IMR-90 (cell line): ENCODE results near the gene CYP51A1. TPM values are rescaled to one million over a fixed set of nuclear protein-coding genes. Genes with fewer than 3 reads are reported as not detected.

Experiments
- ATAC-seq: fragments of 200-7000 bp; cut with Tn5 transposase; 2 replicates; pipeline ENCODE4 v1.9.1; 2020; ENCODE audit warnings: low read depth, mild to moderate bottlenecking, moderate library complexity
- BruUV-seq: library from RNA; stranded (reverse); fragments of 400-500 nt; replicated peaks from 2 replicates; lab custom pipeline; 2021; lab: Mats Ljungman, UMichigan
- CTCF ChIA-PET: fragments of 300-600 bp; formaldehyde crosslinking; extraction: SDS; loops from one replicate; lab custom pipeline; 2021; ENCODE audit warnings: antibody characterized with exemption; lab: Yijun Ruan, JAX
- POLR2A ChIA-PET: fragments of 300-600 bp; sonication (Branson Sonifier 250); formaldehyde crosslinking; loops from one replicate; lab custom pipeline; 2022; ENCODE audit warnings: antibody characterized with exemption; ENCODE audit not compliant: unreplicated experiment; lab: Charles Lee
- DNase-seq: peaks from one replicate; pipeline ENCODE4 v3.0.0; 2013
- H2AFZ ChIP-seq: replicated peaks from 2 replicates; pipeline ENCODE3; 2013; ENCODE audit warnings: low read length, mild to moderate bottlenecking; ENCODE audit not compliant: poor library complexity
- H2AK5ac ChIP-seq: 2 replicates; pipeline ENCODE4 v1.6.1; 2013; ENCODE audit warnings: low read depth, low read length, inconsistent platforms
- H2AK9ac ChIP-seq: replicated peaks from 2 replicates; pipeline ENCODE3; 2013; ENCODE audit warnings: mild to moderate bottlenecking, low read depth, low read length, moderate library complexity; ENCODE audit not compliant: poor library complexity
- H2BK120ac ChIP-seq: 2 replicates; pipeline ENCODE4 v1.6.1; 2013; ENCODE audit warnings: low read depth, low read length, inconsistent platforms
- H2BK15ac ChIP-seq: 3 replicates; pipeline ENCODE4 v1.6.1; 2013; ENCODE audit warnings: low read depth, low read length, inconsistent platforms
- H2BK20ac ChIP-seq: 2 replicates; pipeline ENCODE4 v1.6.1; 2013; ENCODE audit warnings: low read depth, mild to moderate bottlenecking, inconsistent platforms, low read length, moderate library complexity
- H2BK5ac ChIP-seq: 2 replicates; pipeline ENCODE4 v1.6.1; 2013; ENCODE audit warnings: mild to moderate bottlenecking, low read depth, low read length, inconsistent platforms; ENCODE audit not compliant: poor library complexity, severe bottlenecking
- H3K14ac ChIP-seq: replicated peaks from 2 replicates; pipeline ENCODE4 v1.6.1; 2013; ENCODE audit warnings: low read depth, low read length, inconsistent platforms
- H3K18ac ChIP-seq: 2 replicates; pipeline ENCODE4 v1.6.1; 2013; ENCODE audit warnings: low read depth, low read length, control low read depth
- H3K23ac ChIP-seq: 2 replicates; pipeline ENCODE4 v1.6.1; 2013; ENCODE audit warnings: low read depth, low read length, inconsistent platforms
- H3K27ac ChIP-seq: 2 replicates; pipeline ENCODE4 v1.5.1; 2013; ENCODE audit warnings: mild to moderate bottlenecking, control low read depth, low read length; ENCODE audit not compliant: insufficient read depth
- H3K27me3 ChIP-seq: 2 replicates; pipeline ENCODE4 v1.6.1; 2013; ENCODE audit warnings: low read length; ENCODE audit not compliant: control insufficient read depth, insufficient read depth
- H3K36me3 ChIP-seq: 2 replicates; pipeline ENCODE4 v1.6.1; 2013; ENCODE audit warnings: low read length, mixed read lengths; ENCODE audit not compliant: control insufficient read depth, insufficient read depth
- H3K4ac ChIP-seq: 2 replicates; pipeline ENCODE4 v1.6.1; 2013; ENCODE audit warnings: low read depth, low read length, inconsistent platforms
- H3K4me1 ChIP-seq: 2 replicates; pipeline ENCODE4 v1.6.1; 2013; ENCODE audit warnings: low read length, mixed read lengths; ENCODE audit not compliant: control insufficient read depth, insufficient read depth
- H3K4me2 ChIP-seq: 2 replicates; pipeline ENCODE4 v1.6.1; 2013; ENCODE audit warnings: low read depth, mild to moderate bottlenecking, control low read depth, low read length, moderate library complexity
- H3K4me3 ChIP-seq: 2 replicates; pipeline ENCODE4 v1.5.1; 2013; ENCODE audit warnings: low read depth, mild to moderate bottlenecking, control low read depth, low read length, moderate library complexity; ENCODE audit not compliant: insufficient read depth
- H3K56ac ChIP-seq: 2 replicates; pipeline ENCODE4 v1.6.1; 2013; ENCODE audit warnings: low read length, inconsistent platforms; ENCODE audit not compliant: insufficient read depth; ENCODE audit errors: extremely low read depth
- H3K79me1 ChIP-seq, 2 experiments: 2 replicates each; pipeline ENCODE4 v1.6.1; 2013; ENCODE audit warnings: low read length in 2 of 2, inconsistent platforms in 1 of 2, low read depth in 1 of 2
- H3K9ac ChIP-seq: 2 replicates; pipeline ENCODE4 v1.6.1; 2013; ENCODE audit warnings: low read depth, low read length, control low read depth
- H3K9me1 ChIP-seq: 2 replicates; pipeline ENCODE4 v1.6.1; 2013; ENCODE audit warnings: low read length, inconsistent platforms; ENCODE audit not compliant: insufficient read depth
- H3K9me3 ChIP-seq: 2 replicates; pipeline ENCODE4 v1.6.1; 2013; ENCODE audit warnings: low read length; ENCODE audit not compliant: control insufficient read depth, insufficient read depth
- H4K20me1 ChIP-seq: 2 replicates; pipeline ENCODE4 v1.6.1; 2013; ENCODE audit warnings: low read length, inconsistent platforms; ENCODE audit not compliant: insufficient read depth
- H4K5ac ChIP-seq: 2 replicates; pipeline ENCODE4 v1.6.1; 2013; ENCODE audit warnings: mild to moderate bottlenecking, low read depth, low read length, control low read depth
- H4K8ac ChIP-seq, 2 experiments: 2 replicates each; pipeline ENCODE4 v1.6.1; 2013; ENCODE audit warnings: low read depth in 2 of 2, low read length in 2 of 2, control low read depth in 1 of 2, inconsistent platforms in 1 of 2
- H4K91ac ChIP-seq: 2 replicates; pipeline ENCODE4 v1.6.1; 2013; ENCODE audit warnings: low read depth, low read length, inconsistent platforms; ENCODE audit not compliant: insufficient read depth
- BHLHE40 ChIP-seq: fragments of 150-350 bp; IDR thresholded peaks from 2 replicates; pipeline ENCODE4 v1.6.1; 2016; ENCODE audit warnings: mild to moderate bottlenecking, low read depth, low read length
- CEBPB ChIP-seq: IDR thresholded peaks from 2 replicates; pipeline ENCODE4 v1.6.1; 2012; ENCODE audit warnings: low read depth, low read length, improper control_type of control experiment
- CHD1 ChIP-seq: IDR thresholded peaks from 2 replicates; pipeline ENCODE4 v1.6.1; 2012; ENCODE audit warnings: low read depth, low read length, improper control_type of control experiment
- ELK1 ChIP-seq: fragments of 150-350 bp; IDR thresholded peaks from 2 replicates; pipeline ENCODE4 v1.6.1; 2016; ENCODE audit warnings: low read depth, mild to moderate bottlenecking, low read length, moderate library complexity, borderline replicate concordance
- FOS ChIP-seq: fragments of 150-350 bp; IDR thresholded peaks from 2 replicates; pipeline ENCODE4 v1.6.1; 2016; ENCODE audit warnings: low read depth, low read length
- MAFK ChIP-seq: IDR thresholded peaks from 2 replicates; pipeline ENCODE4 v1.6.1; 2012; ENCODE audit warnings: low read depth, low read length, improper control_type of control experiment
- MAZ ChIP-seq: IDR thresholded peaks from 2 replicates; pipeline ENCODE4 v1.6.1; 2012; ENCODE audit warnings: low read depth, mild to moderate bottlenecking, low read length, improper control_type of control experiment, moderate library complexity, borderline replicate concordance
- MXI1 ChIP-seq: IDR thresholded peaks from 2 replicates; pipeline ENCODE4 v1.6.1; 2012; ENCODE audit warnings: low read depth, mild to moderate bottlenecking, low read length, moderate library complexity, borderline replicate concordance
- NFE2L2 ChIP-seq: fragments of 150-350 bp; IDR thresholded peaks from 2 replicates; pipeline ENCODE4 v1.6.1; 2016; ENCODE audit warnings: low read depth, mild to moderate bottlenecking, low read length
- POLR2A ChIP-seq: IDR thresholded peaks from 2 replicates; pipeline ENCODE4 v1.6.1; 2012; ENCODE audit warnings: mild to moderate bottlenecking, low read depth, low read length
- RAD21 ChIP-seq: IDR thresholded peaks from 2 replicates; pipeline ENCODE4 v1.6.1; 2012; ENCODE audit warnings: low read length, improper control_type of control experiment
- RCOR1 ChIP-seq: IDR thresholded peaks from 2 replicates; pipeline ENCODE4 v1.6.1; 2012; ENCODE audit warnings: mild to moderate bottlenecking, low read length, improper control_type of control experiment; ENCODE audit not compliant: insufficient replicate concordance
- RFX5 ChIP-seq: IDR thresholded peaks from 2 replicates; pipeline ENCODE4 v1.8.0; 2012; ENCODE audit warnings: low read depth, mild to moderate bottlenecking, low read length, moderate library complexity
- SMC3 ChIP-seq: fragments of 150-350 bp; IDR thresholded peaks from 2 replicates; pipeline ENCODE4 v1.6.1; 2016; ENCODE audit warnings: low read depth, mild to moderate bottlenecking, antibody characterized with exemption, low read length, moderate library complexity
- USF2 ChIP-seq: fragments of 150-350 bp; IDR thresholded peaks from 2 replicates; pipeline ENCODE4 v1.6.1; 2017; ENCODE audit warnings: mild to moderate bottlenecking, antibody characterized with exemption, low read length, low read depth
- dilution Hi-C: fragments of 300-500 bp; cut with HindIII; formaldehyde crosslinking; loops from one replicate; pipeline ENCODE4 v1.14.3; 2018; ENCODE audit warnings: low sequenced_read_pairs; ENCODE audit not compliant: unreplicated experiment
- in situ Hi-C: fragments of 300-500 bp; cut with MboI; formaldehyde crosslinking; loops from 3 replicates; pipeline ENCODE4 v1.14.3; 2019; ENCODE audit warnings: low sequenced_read_pairs, inconsistent platforms, mixed read lengths
- intact Hi-C: fragments of 100-400 bp; cut with micrococcal nuclease; formaldehyde crosslinking; loops from 2 replicates; pipeline ENCODE4 v1.10.0; 2022
- polyA plus RNA-seq, 3 experiments: library from polyadenylated mRNA; depleted of rRNA; stranded (reverse); fragments of >200 nt; gene quantifications; 2 replicates each; pipeline ENCODE4 v1.2.3, GENCODE V29; 2012; ENCODE audit warnings: low replicate concordance in 1 of 3
- total RNA-seq: library from RNA; depleted of rRNA; stranded (reverse); fragments of >200 nt; gene quantifications from 2 replicates; pipeline ENCODE4 v1.2.3, GENCODE V29; 2012
- TF ChIP-seq, protein P1 (sequence below): conservative IDR thresholded peaks from 2 replicates; pipeline ENCODE4 v1.5.1; 2012; ENCODE audit warnings: mild to moderate bottlenecking, low read depth, low read length, improper control_type of control experiment

Gene CYP51A1
- total and polyA plus RNA-seq, 2 of the 4 experiments (the other 2 are of a cell fraction): 12.1 to 76.4 TPM

GRCh38 chr7:92177362-92177761 lies 43.1 kb upstream of the CYP51A1 start:
- Histone ChIP-seq H2AK5ac (no peak overlapping the region), H3K56ac (no peak overlapping the region), H2AK9ac (no peak overlapping the region), H2BK120ac (no peak overlapping the region), H3K79me1 (no peaks in the 10 kb centered on the region), H2AFZ (no peak overlapping the region), H4K8ac (no peak overlapping the region), H3K4me1 (peaks cover 4% of the 10 kb centered on the region; the same call in 1 of the 2 replicates), H4K91ac (no peak overlapping the region), H4K5ac (no peak overlapping the region), H3K27ac (no peak overlapping the region), H3K4me2 (no peak overlapping the region), H3K4me3 (no peak overlapping the region), H3K36me3 (no peaks in the 10 kb centered on the region), H3K4ac (no peak overlapping the region), H3K18ac (no peak overlapping the region), H3K9me3 (no peaks in the 10 kb centered on the region), H3K23ac (no peak overlapping the region), H3K9ac (no peak overlapping the region), H2BK20ac (no peak overlapping the region), H3K14ac (no peak overlapping the region), H4K20me1 (no peaks in the 10 kb centered on the region), H3K27me3 (no peaks in the 10 kb centered on the region), H2BK15ac (no peak overlapping the region), H3K9me1 (no peaks in the 10 kb centered on the region), H2BK5ac (no peak overlapping the region)
- TF ChIP-seq CHD1 (no peak), RAD21 (no peak), RCOR1 (no peak), MAZ (no peak), BHLHE40 (no peak), MAFK (no peak), FOS (no peak), CEBPB (no peak), USF2 (no peak), NFE2L2 (no peak), SMC3 (no peak), POLR2A (no peak), MXI1 (no peak), ELK1 (no peak), RFX5 (no peak)
- TF ChIP-seq, protein P1, sequence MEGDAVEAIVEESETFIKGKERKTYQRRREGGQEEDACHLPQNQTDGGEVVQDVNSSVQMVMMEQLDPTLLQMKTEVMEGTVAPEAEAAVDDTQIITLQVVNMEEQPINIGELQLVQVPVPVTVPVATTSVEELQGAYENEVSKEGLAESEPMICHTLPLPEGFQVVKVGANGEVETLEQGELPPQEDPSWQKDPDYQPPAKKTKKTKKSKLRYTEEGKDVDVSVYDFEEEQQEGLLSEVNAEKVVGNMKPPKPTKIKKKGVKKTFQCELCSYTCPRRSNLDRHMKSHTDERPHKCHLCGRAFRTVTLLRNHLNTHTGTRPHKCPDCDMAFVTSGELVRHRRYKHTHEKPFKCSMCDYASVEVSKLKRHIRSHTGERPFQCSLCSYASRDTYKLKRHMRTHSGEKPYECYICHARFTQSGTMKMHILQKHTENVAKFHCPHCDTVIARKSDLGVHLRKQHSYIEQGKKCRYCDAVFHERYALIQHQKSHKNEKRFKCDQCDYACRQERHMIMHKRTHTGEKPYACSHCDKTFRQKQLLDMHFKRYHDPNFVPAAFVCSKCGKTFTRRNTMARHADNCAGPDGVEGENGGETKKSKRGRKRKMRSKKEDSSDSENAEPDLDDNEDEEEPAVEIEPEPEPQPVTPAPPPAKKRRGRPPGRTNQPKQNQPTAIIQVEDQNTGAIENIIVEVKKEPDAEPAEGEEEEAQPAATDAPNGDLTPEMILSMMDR: no peak
- ATAC-seq (no peak), DNase-seq (peak; percentile 70)
- dilution Hi-C loops (no loop called here), intact Hi-C loops (no loop called here), in situ Hi-C loops (no loop called here)
- ChIA-PET POLR2A (interaction anchor here (0.6 kb wide), 1 partner anchor 29 kb away, joined by 3 read pairs; no protein-coding TSS in a partner anchor), CTCF (interaction anchor here (1.0 kb wide), 1 partner anchor 271 kb away, joined by 5 read pairs; the partner anchor contains the start of gene GATAD1)
- no TSS peak for BruUV-seq
